HG03469 (cell line): Measurements from ENCODE around the gene PSMC2.
"Not testable (repeated sequence)": the region's sequence is repeated elsewhere in the genome, so short reads cannot be mapped to it uniquely, and the experiment has no call there.

Experiments
- ATAC-seq: cut with Tn5 transposase; IDR thresholded peaks from one replicate; pipeline ENCODE4 v1.9.1; 2021; ENCODE audit warnings: mild to moderate bottlenecking, moderate library complexity, moderate number of reproducible peaks; ENCODE audit not compliant: unreplicated experiment

PSMC2 gene

DNA sequence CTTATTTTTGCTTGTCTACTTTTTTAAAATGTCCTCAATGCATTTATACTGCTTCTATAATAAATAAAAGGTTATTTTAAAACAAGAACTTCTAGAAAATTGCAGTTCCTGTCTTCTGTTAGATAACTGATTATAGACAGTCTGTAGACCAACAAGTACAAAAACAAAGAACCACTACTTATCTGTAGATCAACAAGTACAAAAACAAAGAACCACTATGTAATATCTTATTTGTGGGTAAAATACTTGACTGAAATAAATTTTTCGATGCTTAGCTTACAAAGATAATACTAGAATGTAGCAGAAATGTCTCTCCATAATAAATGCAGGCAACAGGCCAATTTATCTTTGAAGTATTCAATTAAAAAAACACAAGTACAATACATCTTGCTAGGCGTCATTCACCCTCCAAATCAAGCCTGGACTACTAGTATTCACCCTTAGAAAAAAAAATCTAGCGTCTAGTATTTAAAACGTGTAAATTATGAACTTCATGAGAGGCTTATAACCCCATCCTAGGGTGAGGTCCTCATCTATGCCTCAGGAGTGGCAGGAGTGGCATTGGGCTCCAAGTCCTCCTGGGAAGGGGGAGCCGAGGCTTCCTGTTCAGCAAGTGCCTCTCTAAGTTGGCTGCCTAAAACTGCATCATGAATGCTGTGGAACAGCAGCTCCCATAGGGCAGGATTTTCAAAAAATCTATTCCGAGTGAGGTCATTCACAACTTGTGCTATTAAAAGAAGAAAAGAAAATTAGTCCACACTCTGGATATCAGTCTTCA is 26.6 kb downstream of the PSMC2 start:
- ATAC-seq = no peak

DNA sequence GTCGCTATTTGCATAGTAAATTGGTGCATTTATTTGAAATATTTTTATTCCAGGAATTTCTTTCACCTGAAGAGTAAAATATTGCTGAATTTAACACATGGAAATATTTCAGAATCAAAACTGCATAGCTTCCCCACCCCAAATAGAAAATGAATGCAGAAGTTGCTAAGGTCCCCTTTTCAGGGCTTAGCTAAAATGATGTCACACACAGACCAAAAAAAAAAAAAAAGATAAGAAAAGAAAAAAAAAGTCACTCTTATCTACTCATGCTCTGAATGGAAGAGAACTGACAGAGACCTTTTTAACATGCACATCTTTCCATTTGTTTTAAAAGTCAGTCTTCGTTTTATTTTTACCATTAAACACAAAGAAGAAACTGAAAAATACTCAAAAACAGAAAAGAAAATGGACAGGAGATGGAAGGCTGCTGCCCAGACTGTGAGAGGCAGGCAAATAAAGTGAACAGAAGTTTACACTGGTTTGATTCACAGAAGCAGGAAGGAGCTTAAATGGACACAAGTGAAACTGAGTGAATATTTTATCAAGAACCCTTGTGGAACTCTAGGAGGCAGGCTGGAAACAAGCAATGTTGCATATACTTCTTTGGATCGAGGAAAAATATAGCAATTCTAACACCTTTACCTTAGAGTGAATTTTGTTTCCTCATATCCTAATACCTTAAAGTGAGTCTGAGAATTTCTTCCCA is 32.0 kb downstream of the PSMC2 start:
- ATAC-seq = no peak

- ATAC-seq = no peak
Observed at GRCh38 chr7:103380395-103381191, 33.1 kb downstream of the PSMC2 start.

DNA sequence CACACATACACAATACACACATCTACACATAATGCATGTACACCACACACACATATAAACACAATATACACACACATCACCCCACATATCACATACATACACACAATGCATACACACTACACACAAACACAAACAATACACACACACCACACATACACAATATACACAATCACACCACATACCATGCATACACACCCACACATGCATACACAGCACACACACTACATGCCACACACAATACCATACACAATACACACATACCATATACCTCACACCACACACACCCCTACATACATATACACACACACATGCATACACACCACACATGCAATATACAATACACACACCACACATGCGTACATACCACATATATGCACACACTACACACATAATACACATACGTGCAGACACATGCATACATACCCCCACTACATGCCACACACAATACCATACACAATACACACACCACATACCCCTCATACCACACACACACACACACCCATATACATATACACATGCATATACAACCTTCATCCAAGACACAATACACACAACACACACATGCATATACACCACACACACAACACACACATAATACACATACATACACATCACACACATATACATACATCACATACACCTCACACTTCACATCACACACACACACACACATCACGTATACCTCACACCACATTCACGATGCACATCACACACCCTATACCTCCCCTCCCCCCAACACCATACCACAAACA is 34.0 kb downstream of the PSMC2 start:
- ATAC-seq = no peak

DNA sequence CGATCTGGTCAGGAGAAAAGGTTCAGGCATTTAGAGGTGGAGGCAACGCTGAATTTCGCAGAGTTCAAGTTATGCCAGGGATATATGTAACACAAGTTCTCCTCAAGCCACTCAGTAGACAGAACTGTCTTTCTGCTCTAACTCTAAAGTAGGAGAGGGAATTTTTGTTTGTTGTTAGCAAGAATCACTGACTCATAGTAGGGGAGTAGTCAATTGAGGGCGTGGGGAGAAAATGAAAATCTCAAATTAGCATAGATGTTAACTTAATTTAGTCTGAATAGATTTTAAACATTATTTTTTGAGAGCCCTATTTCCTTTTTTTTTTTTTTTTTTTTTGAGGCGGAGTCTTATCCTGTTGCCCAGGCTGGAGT is 34.6 kb downstream of the PSMC2 start:
- no peak for ATAC-seq

DNA sequence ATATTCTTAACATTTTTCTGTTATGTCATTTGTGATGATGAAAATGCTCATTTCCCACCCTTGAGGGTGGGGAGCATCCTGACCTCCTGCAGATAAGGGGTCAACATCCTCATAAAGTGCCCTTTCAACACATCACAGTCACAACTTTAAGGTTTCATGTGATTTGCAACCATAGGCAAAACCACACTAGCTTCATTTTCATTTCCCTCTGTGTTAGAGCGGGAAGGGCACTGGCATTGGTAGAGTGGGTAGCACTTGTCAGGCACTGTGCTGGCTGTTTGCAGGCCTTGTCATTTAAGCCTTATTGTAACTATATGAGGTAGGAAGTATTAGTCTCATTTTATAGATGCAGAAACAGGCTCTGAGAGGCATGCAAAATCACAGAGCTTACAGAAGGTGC is 39.8 kb downstream of the PSMC2 start:
- ATAC-seq = no peak

DNA sequence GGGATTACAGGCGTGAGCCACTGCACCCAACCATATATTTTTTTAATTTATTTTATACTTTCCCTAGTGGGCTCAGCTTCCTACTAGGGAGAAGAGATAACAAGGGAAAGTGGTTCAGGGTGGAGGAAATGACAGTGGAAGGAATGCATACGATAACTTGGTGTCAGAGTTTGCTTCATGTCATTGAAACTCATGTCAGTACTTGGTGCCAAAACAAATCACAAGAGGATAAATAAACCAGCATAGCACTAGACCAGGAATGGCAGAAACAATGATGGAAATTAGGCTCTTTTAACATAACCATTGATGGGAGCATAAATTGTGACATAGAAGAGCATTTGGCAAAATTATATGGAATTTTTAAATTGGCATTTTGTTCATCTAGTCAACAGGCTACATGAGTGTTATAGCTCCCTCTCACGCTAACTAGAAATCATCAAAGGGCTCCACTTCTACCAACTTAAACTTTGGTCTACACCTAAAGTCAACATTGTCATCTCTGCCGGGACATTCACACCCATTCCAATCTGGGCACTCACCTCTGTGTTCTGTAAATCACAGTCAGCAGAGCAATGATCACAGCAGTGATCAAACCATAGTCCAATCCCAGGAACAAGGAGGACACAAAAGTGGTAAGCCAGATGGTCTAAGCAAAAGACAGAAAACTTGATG is 41.2 kb downstream of the PSMC2 start:
- ATAC-seq = no peak

GRCh38 chr7:103389263-103389662 is 41.8 kb downstream of the PSMC2 start:
- no peak for ATAC-seq

GRCh38 chr7:103391150-103391549 is 43.7 kb downstream of the PSMC2 start:
- no peak for ATAC-seq

GRCh38 chr7:103391976-103392375 is 44.5 kb downstream of the PSMC2 start:
- ATAC-seq = no peak

DNA sequence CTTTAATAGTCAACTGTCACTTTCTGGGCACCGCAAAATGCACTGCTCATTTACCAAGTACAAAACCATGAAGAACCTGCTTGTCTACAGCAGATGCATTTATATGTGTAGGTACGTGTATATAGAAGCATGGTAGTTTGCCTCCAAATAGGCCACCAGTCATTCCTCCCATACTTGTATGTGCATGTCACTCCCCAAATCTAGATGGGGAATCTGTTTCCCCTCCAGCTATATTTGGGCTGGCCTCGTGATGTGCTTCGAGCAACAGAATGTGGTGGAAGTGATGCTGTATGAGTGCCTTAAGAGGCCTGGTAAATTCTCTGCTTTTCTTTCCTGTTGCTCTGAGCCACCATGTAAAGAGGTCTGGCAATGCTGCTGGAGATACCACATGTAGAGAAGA is 47.1 kb downstream of the PSMC2 start:
- ATAC-seq = no peak

GRCh38 chr7:103395071-103395470 is 47.6 kb downstream of the PSMC2 start:
- ATAC-seq = no peak

GRCh38 chr7:103396471-103396870 is 49.0 kb downstream of the PSMC2 start:
- no peak for ATAC-seq

- no peak for ATAC-seq
Observed at GRCh38 chr7:103398483-103399127, 51.2 kb downstream of the PSMC2 start.

GRCh38 chr7:103399687-103400086 is 52.2 kb downstream of the PSMC2 start:
- not testable (repeated sequence) for ATAC-seq

GRCh38 chr7:103405789-103406613 is 58.6 kb downstream of the PSMC2 start:
- not testable (repeated sequence) for ATAC-seq

DNA sequence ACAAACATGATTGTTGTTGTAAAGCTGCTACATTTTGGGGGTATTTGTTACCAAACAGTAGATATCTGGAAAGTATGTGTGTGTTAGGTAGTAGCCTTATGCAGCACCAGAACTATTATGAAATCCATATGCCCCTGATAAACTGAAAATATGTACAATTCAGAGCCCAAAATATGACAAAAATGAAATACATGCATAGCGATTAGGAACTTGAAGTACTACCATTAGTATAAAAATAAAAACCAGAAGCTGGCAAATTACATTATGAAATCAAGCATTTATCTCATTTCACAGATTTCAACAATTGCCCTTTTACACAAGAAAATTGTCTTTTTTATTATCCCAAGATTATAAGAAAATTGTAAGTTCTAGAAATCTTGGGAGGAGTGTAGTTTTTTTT is 64.7 kb downstream of the PSMC2 start:
- no peak for ATAC-seq

DNA sequence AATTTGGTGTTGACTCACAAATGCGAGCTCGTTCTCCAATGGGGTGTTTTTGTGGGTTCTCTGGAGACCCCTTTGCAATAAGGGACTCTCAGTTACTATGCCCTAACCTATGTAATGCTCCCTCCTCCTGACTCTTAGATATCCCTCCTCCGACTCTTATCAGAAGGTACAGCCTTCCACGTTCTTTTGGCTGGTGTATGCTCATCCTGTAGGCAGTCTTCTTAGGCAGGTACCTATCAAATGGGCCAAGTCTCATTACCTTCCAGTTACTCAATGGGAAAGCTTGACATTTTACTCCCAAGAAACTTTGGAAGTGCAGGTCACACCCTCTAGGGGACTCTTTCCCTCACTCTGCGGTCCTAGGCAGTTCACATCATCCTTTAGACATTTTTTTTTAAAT is 66.0 kb downstream of the PSMC2 start:
- no peak for ATAC-seq

DNA sequence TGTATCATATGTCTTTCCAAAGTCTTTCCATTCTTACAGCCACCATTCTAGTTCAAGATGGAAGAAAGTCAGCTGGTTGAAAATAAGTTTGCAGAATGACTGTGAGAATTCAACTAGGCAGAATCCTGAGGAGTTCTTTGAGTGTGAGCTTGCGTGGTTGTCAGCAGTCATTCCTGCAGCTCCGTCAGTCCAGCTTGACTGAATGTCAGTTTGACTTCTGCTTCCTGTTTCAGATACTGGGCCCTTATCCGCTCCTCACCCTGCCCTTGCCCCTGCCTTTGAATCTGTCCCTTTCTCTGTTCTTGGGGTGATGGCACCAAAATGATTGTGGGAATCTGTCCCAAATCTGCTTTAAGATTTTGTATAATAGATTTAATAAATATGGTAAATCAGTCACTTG is 70.8 kb downstream of the PSMC2 start:
- ATAC-seq = no peak
